ENCODE measurements around the gene MVB12B. TPM values are rescaled to one million over a fixed set of nuclear protein-coding genes. Genes with fewer than 3 reads are reported as not detected.

MVB12B gene
- polyA plus RNA-seq, 2 donors: 2.1 to 2.4 TPM

DNA sequence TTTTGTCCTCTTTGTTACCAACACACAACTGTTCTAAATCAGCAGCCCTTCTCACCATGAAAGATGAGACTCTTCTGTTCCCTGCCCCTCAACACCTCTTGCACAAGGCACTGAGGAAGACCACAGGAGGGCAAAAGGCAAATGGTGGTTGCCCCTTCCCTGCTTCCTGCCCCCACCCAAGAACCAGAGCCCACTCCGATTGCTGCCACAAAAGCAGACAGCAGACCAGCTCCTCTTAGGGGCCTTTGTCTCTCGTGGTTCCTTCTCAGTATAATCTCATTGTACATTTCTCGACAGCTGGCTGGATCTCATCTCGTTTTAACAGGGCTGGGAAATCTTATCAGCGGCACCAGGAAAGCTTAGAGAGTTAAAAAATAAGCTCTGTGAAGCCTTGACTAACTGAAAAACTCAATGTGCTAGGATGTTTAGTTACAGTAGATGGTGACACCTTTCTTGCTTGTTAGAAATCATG lies 1.1 kb downstream of the MVB12B start:
- Histone ChIP-seq H3K27ac (ENCODE audit: low read depth in 2 of 2, low read length in 1 of 2) (peak overlapping the region; percentile 11 to 83), H3K4me1 (ENCODE audit: control insufficient read depth in 2 of 2, insufficient read depth in 2 of 2, low read length in 1 of 2) (peaks cover 0 to 6% of the 10 kb centered on the region in 2 donors)
- WGBS, 2 donors: 52 to 53% methylated on average over 5 of the region's 5 CpGs

DNA sequence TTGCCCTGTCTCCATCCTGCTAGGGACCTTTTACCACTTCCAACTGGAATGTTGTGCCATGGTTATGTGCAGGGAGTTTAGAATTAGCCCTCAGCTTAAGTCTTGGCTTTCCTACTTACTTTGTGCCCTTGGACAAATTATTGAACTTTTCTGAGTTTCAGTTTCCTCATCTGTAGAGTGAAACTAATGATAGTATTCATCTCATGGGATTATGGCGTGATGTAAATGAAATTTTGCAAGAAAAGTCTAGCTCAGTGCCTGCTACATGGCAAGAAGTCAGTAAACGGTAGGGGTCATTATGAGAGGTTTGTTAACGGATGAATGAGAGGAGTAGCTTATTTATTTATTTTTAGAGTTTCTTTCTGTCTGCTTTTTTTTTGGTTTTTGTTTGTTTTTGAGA lies 1.8 kb downstream of the MVB12B start:
- no peak overlapping the region for H3K4me3 ChIP-seq (ENCODE audit: low read depth in 1 of 2, low read length in 2 of 2)
- peaks cover 0 to 6% of the 10 kb centered on the region in 2 donors for H3K4me1 ChIP-seq (ENCODE audit: control insufficient read depth in 2 of 2, insufficient read depth in 2 of 2, low read length in 1 of 2)
- no peaks in the 10 kb centered on the region for H3K36me3 ChIP-seq (ENCODE audit: control insufficient read depth in 2 of 2, insufficient read depth in 2 of 2, low read length in 1 of 2)
- no peaks in the 10 kb centered on the region for H3K9me3 ChIP-seq (ENCODE audit: control insufficient read depth in 2 of 2, insufficient read depth in 1 of 2, low read depth in 1 of 2, low read length in 1 of 2)
- peak overlapping the region in 1 of 2 donors; percentile 32 for H3K27ac ChIP-seq (ENCODE audit: low read depth in 2 of 2, low read length in 1 of 2)
- H3K27me3 ChIP-seq (ENCODE audit: control insufficient read depth in 1 of 2, insufficient read depth in 2 of 2, low read length in 2 of 2): no peaks in the 10 kb centered on the region
- WGBS, 2 donors: 85 to 87% methylated on average over 3 of the region's 3 CpGs

More for the DNA sequence above, 1.1 kb downstream of the MVB12B start:
- Histone ChIP-seq H3K27me3 (ENCODE audit: control insufficient read depth in 1 of 2, insufficient read depth in 2 of 2, low read length in 2 of 2) (no peaks in the 10 kb centered on the region), H3K9me3 (ENCODE audit: control insufficient read depth in 2 of 2, insufficient read depth in 1 of 2, low read depth in 1 of 2, low read length in 1 of 2) (no peaks in the 10 kb centered on the region), H3K36me3 (ENCODE audit: control insufficient read depth in 2 of 2, insufficient read depth in 2 of 2, low read length in 1 of 2) (no peaks in the 10 kb centered on the region), H3K4me3 (ENCODE audit: low read depth in 1 of 2, low read length in 2 of 2) (peak overlapping the region; percentile 67)

DNA sequence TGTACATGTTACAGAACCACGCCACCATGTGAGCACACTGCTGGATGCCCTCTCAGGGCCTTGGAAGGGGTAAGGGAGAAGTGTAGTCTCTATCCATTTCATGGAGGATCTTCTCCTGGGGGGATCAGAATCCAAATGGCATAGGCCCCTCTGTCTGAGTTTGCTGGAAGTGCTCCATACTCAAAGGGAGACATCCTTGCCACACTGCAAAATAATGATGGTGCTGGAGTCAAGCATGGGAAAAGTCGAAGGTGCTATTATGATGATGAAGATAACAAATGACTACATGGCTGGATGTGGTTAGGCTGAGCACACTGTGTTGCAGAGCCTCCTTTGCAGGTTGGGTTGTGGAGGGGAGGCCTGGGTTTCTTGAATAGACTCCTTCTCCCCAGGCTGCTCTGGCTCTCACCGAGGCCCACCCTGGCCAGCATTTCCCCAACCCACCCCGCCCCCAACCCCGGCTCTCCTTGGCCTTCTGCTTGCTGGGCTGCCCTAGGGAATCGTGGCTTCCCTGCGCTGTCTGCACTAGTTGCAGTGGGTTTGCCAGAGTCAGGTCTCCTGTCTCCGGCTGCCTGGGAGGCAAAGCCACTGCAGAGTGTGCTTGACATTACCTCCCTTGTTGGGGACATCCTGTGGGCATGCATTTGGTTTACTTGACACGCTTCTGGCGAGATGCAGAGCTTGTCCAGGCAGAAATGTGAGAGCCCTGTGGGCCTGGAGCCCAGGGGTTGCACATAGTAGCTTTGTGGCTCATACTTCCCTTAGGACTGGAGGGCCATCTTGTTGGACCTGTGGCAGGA lies 3.0 kb downstream of the MVB12B start:
- 69 to 71% methylated on average over 10 of the region's 10 CpGs for WGBS, 2 donors
- Histone ChIP-seq H3K27me3 (ENCODE audit: control insufficient read depth in 1 of 2, insufficient read depth in 2 of 2, low read length in 2 of 2) (no peaks in the 10 kb centered on the region), H3K27ac (ENCODE audit: low read depth in 2 of 2, low read length in 1 of 2) (peak overlapping the region in 1 of 2 donors; percentile 28), H3K4me3 (ENCODE audit: low read depth in 1 of 2, low read length in 2 of 2) (no peak overlapping the region), H3K36me3 (ENCODE audit: control insufficient read depth in 2 of 2, insufficient read depth in 2 of 2, low read length in 1 of 2) (no peaks in the 10 kb centered on the region), H3K4me1 (ENCODE audit: control insufficient read depth in 2 of 2, insufficient read depth in 2 of 2, low read length in 1 of 2) (peaks cover 0 to 6% of the 10 kb centered on the region in 2 donors), H3K9me3 (ENCODE audit: control insufficient read depth in 2 of 2, insufficient read depth in 1 of 2, low read depth in 1 of 2, low read length in 1 of 2) (no peaks in the 10 kb centered on the region)

DNA sequence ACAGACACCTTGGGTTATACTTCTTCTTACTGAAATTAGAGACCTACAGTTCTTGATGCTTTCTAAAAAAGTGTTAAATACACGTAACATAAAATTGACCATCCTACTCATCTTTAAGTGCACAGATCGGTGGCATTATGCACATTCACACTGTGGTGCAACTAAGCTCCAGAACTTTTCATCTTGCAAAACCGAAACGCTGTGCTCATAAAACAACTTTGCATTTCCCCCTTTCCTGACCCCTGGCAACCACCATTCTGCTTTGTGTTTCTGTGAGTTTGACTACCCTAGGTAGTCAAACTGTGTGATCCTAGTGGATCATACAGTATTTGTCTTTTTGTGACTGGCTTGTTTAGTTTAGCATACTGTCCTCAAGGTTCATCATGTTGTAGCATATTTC lies 3.9 kb downstream of the MVB12B start:
- Histone ChIP-seq H3K27ac (ENCODE audit: low read depth in 2 of 2, low read length in 1 of 2) (no peak overlapping the region), H3K4me1 (ENCODE audit: control insufficient read depth in 2 of 2, insufficient read depth in 2 of 2, low read length in 1 of 2) (peaks cover 3 to 6% of the 10 kb centered on the region in 2 donors), H3K4me3 (ENCODE audit: low read depth in 1 of 2, low read length in 2 of 2) (no peak overlapping the region), H3K27me3 (ENCODE audit: control insufficient read depth in 1 of 2, insufficient read depth in 2 of 2, low read length in 2 of 2) (no peaks in the 10 kb centered on the region), H3K36me3 (ENCODE audit: control insufficient read depth in 2 of 2, insufficient read depth in 2 of 2, low read length in 1 of 2) (no peaks in the 10 kb centered on the region), H3K9me3 (ENCODE audit: control insufficient read depth in 2 of 2, insufficient read depth in 1 of 2, low read depth in 1 of 2, low read length in 1 of 2) (no peaks in the 10 kb centered on the region)
- 93% methylated on average over 4 of the region's 4 CpGs for WGBS, 2 donors

DNA sequence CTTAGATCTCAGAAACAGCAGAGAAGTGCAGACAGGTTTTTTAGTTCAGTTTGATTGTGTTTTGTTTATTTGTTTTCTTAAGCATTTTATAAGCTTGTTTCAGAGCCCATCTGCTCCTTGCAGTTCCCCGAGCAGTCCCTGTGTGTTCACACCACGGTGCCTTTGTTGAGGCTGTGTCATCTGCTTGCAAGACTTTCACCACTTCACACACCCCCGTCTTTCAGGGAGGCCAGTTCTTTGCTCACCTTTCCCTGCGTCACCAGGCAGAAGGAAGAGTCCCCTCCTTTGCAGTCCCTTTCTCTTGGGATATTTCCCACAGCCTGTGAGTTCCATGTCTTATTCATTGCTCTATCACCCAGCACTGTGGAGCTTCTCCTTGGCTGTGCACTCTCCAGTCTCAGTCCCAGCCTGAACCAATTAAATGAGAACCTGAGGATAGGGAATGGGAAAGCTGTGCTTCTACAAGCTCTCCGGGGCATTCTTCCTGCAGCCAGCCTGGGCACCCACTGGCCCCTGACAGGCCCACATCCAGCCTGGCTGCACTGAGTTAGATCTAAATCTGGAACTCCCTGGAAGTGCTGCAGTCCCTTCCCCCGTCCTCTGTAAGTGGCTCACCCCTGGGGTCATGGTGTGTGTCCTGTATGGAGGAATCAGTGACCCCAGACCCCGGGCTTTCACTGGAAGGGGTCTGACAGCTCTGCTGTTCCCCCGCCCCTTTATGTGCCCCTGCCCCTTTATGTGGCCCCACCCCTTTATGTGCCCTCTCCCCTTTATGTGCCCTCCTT lies 5.5 kb downstream of the MVB12B start:
- no peaks in the 10 kb centered on the region for H3K9me3 ChIP-seq (ENCODE audit: control insufficient read depth in 2 of 2, insufficient read depth in 1 of 2, low read depth in 1 of 2, low read length in 1 of 2)
- H3K36me3 ChIP-seq (ENCODE audit: control insufficient read depth in 2 of 2, insufficient read depth in 2 of 2, low read length in 1 of 2): no peaks in the 10 kb centered on the region
- 80 to 82% methylated on average over 8 of the region's 8 CpGs for WGBS, 2 donors
- no peak overlapping the region for H3K4me3 ChIP-seq (ENCODE audit: low read depth in 1 of 2, low read length in 2 of 2)
- H3K4me1 ChIP-seq (ENCODE audit: control insufficient read depth in 2 of 2, insufficient read depth in 2 of 2, low read length in 1 of 2): peaks cover 5 to 6% of the 10 kb centered on the region in 2 donors
- H3K27me3 ChIP-seq (ENCODE audit: control insufficient read depth in 1 of 2, insufficient read depth in 2 of 2, low read length in 2 of 2): no peaks in the 10 kb centered on the region
- no peak overlapping the region for H3K27ac ChIP-seq (ENCODE audit: low read depth in 2 of 2, low read length in 1 of 2)

DNA sequence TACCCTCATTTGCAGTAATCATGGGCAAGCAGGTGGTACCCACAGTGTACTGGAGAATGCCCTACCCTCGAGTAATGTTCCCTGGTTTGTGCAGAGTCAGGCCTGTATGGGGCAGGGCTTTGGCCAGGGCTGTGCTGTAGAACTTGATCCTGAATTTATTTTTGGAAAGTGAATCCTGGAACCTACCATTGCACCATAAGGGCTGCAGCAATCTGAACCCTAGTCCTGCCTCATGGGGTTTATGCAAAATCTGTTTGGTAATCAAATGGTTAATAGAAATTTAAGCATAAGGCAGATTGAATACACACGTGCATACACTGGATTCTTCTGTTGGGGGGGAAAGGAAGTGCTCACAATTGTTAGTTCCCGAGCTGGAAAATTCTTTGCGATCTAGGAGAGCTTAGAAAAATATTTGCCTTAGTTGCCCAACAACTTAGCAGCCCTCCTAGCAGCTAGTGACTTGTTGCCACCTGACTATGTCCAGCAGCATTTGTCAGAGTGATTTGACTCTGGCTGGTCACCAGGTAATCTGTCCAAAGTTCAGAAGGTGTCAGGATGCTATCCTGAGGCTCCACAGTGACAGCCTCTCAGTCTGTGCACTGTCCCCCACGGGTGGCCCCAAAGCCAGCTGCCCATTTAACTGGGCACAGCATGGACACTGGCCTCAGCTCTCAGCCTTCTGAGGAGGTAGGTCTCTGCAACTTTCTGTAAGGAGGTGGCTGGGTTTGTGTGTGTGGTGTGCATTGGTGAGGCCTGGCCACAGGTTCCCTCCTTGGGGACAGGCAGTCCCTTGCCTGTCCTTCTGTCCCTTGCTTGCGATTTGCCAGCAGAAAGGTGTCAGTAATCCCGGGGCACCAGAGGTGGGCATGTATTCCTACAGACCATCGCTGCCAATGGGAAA lies 8.3 kb downstream of the MVB12B start:
- no peaks in the 10 kb centered on the region for H3K27me3 ChIP-seq (ENCODE audit: control insufficient read depth in 1 of 2, insufficient read depth in 2 of 2, low read length in 2 of 2)
- H3K4me1 ChIP-seq (ENCODE audit: control insufficient read depth in 2 of 2, insufficient read depth in 2 of 2, low read length in 1 of 2): peaks cover 0 to 6% of the 10 kb centered on the region in 2 donors
- H3K36me3 ChIP-seq (ENCODE audit: control insufficient read depth in 2 of 2, insufficient read depth in 2 of 2, low read length in 1 of 2): no peaks in the 10 kb centered on the region
- H3K9me3 ChIP-seq (ENCODE audit: control insufficient read depth in 2 of 2, insufficient read depth in 1 of 2, low read depth in 1 of 2, low read length in 1 of 2): no peaks in the 10 kb centered on the region
- peak overlapping the region; percentile 3 to 57 for H3K27ac ChIP-seq (ENCODE audit: low read depth in 2 of 2, low read length in 1 of 2)
- 43 to 44% methylated on average over 8 of the region's 8 CpGs for WGBS, 2 donors
- H3K4me3 ChIP-seq (ENCODE audit: low read depth in 1 of 2, low read length in 2 of 2): no peak overlapping the region

DNA sequence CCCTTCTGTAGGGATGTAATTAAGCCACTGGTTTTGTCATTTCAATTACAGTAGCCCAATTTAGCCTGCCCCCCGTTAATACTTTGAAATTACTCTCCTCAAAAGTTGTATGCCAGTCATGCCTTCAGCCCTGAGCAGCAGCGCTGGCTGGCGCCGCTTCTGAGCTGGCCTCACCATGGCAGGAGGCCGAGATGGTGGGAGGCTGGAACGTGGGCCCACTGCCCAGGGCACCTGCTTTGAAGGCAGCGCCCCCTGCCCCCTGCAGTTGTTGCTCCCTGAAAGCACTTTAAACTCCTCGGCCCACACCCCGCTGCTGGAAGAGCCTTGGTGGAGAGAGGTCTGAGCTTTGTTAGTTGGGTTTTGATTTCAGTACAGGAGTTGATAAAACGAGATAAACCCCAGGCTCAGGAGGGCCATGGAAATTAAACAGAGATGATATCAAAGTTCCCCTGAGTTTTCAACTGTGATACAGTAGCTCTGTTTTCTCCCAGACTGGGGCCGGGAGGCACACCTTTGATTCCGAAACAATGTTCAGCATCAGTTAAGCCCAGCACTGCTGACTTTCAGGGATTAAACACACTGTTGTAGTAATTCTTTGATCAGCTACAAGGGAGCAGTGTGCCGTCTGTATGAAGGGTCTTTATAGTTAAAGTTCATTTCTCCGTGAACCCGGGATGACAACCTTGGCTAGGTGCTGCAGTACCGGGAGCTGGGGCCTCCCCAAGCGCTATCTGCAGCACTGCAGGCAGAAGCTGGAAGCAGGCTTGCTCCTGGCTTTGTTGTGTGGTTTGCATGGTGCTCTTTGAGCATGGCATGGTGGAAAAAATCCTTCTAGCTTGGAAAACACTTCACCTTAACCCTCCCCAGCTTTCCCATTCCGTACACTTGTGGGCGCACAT lies 9.5 kb downstream of the MVB12B start:
- WGBS, 2 donors: 85 to 87% methylated on average over 19 of the region's 19 CpGs
- no peak overlapping the region for H3K27ac ChIP-seq (ENCODE audit: low read depth in 2 of 2, low read length in 1 of 2)
- no peak overlapping the region for H3K4me3 ChIP-seq (ENCODE audit: low read depth in 1 of 2, low read length in 2 of 2)
- H3K36me3 ChIP-seq (ENCODE audit: control insufficient read depth in 2 of 2, insufficient read depth in 2 of 2, low read length in 1 of 2): peaks cover 0 to 2% of the 10 kb centered on the region in 2 donors
- no peaks in the 10 kb centered on the region for H3K27me3 ChIP-seq (ENCODE audit: control insufficient read depth in 1 of 2, insufficient read depth in 2 of 2, low read length in 2 of 2)
- H3K9me3 ChIP-seq (ENCODE audit: control insufficient read depth in 2 of 2, insufficient read depth in 1 of 2, low read depth in 1 of 2, low read length in 1 of 2): no peaks in the 10 kb centered on the region
- H3K4me1 ChIP-seq (ENCODE audit: control insufficient read depth in 2 of 2, insufficient read depth in 2 of 2, low read length in 1 of 2): peaks cover 0 to 6% of the 10 kb centered on the region in 2 donors

DNA sequence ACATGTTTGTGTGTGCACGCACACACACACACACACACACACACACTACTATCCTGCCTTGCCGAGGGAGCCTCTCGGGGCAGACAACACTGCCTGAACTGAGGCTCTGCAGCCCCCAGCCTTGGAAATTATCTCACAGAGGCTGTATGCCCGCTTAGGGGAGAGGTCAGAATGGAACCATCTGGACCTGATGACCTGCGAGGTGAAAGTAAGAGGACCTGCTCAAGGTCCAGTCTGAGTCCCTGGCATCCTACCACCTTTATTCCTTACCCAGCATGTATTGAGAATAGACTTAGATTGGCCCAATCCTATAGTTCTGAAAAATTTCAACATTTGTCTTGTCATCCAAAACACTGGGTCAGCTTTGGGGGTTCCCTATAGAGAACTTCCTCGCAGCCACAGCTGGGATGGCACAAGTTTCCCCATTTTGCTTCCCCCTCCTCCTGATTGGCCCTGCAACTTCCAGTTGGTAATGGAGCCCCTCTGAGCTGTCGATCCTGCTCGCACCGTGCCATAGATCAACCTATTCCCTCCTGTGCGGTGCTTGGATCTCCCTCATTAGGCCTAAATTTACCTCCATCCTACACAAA lies 10.2 kb downstream of the MVB12B start:
- 86 to 89% methylated on average over 10 of the region's 10 CpGs for WGBS, 2 donors
- Histone ChIP-seq H3K27ac (ENCODE audit: low read depth in 2 of 2, low read length in 1 of 2) (peak overlapping the region in 1 of 2 donors; percentile 14), H3K36me3 (ENCODE audit: control insufficient read depth in 2 of 2, insufficient read depth in 2 of 2, low read length in 1 of 2) (peaks cover 0 to 2% of the 10 kb centered on the region in 2 donors), H3K27me3 (ENCODE audit: control insufficient read depth in 1 of 2, insufficient read depth in 2 of 2, low read length in 2 of 2) (no peaks in the 10 kb centered on the region), H3K4me1 (ENCODE audit: control insufficient read depth in 2 of 2, insufficient read depth in 2 of 2, low read length in 1 of 2) (peaks cover 0 to 6% of the 10 kb centered on the region in 2 donors), H3K9me3 (ENCODE audit: control insufficient read depth in 2 of 2, insufficient read depth in 1 of 2, low read depth in 1 of 2, low read length in 1 of 2) (no peaks in the 10 kb centered on the region), H3K4me3 (ENCODE audit: low read depth in 1 of 2, low read length in 2 of 2) (no peak overlapping the region)
